K562 (cell line): ENCODE data around the gene ADGRB2. TPM values are rescaled to one million over a fixed set of nuclear protein-coding genes. Genes with fewer than 3 reads are reported as not detected.

ENCODE experiments used
- CEBPB ChIP-seq: fragments of 450-650 bp; IDR thresholded peaks from 2 replicates; pipeline ENCODE4 v1.6.1; 2016; ENCODE audit warnings: missing genetic modification characterization, missing compliant biosample characterization
- CHD4 ChIP-seq: fragments of 200-600 bp; sonication (generic); IDR thresholded peaks from 3 replicates; pipeline ENCODE4 v1.6.1; 2012; ENCODE audit warnings: low read depth, mild to moderate bottlenecking, mixed read lengths, low read length, inconsistent platforms; ENCODE audit not compliant: insufficient read depth, insufficient replicate concordance, poor library complexity, severe bottlenecking
- CTBP1 ChIP-seq: fragments of 450-650 bp; IDR thresholded peaks from 2 replicates; pipeline ENCODE4 v1.6.1; 2016; ENCODE audit warnings: borderline replicate concordance
- ESRRB ChIP-seq: fragments of 250-450 bp; sonication (Bioruptor Pico); IDR thresholded peaks from 2 replicates; pipeline ENCODE4 v1.5.0; 2020; ENCODE audit warnings: mild to moderate bottlenecking, moderate library complexity, borderline replicate concordance
- FUS ChIP-seq: fragments of 200-400 bp; formaldehyde crosslinking; optimal IDR thresholded peaks from 2 replicates; pipeline ENCODE3; 2017; ENCODE audit warnings: low read depth, low read length
- NR2C2 ChIP-seq, 2 experiments: fragments of 200-800 bp in 1 of 2; sonication (Bioruptor generic) in 1 of 2; sonication (generic) in 1 of 2; formaldehyde crosslinking in 1 of 2; IDR thresholded peaks; 2 replicates each; pipeline versions ENCODE4 v1.6.1 to v1.8.0; 2016 to 2022; ENCODE audit warnings: mild to moderate bottlenecking in 1 of 2, missing compliant biosample characterization in 1 of 2, missing genetic modification characterization in 1 of 2, missing genetic modification reagents in 1 of 2
- POLR2AphosphoS5 ChIP-seq: IDR thresholded peaks from 2 replicates; pipeline ENCODE4 v1.6.1; 2011; ENCODE audit warnings: mild to moderate bottlenecking, low read depth, low read length, moderate library complexity; ENCODE audit not compliant: control insufficient read depth, insufficient read depth
- PTBP1 ChIP-seq: fragments of 200-400 bp; formaldehyde crosslinking; IDR thresholded peaks from 2 replicates; pipeline ENCODE4 v1.6.1; 2017; ENCODE audit warnings: low read depth, low read length
- RAD21 ChIP-seq, 2 experiments: fragments of 250-450 bp in 1 of 2; fragments of 450-650 bp in 1 of 2; sonication (Bioruptor Pico) in 1 of 2; formaldehyde crosslinking in 1 of 2; IDR thresholded peaks in 1 of 2; conservative IDR thresholded peaks in 1 of 2; 2 replicates each; pipeline versions ENCODE4 v1.4.0 to v1.8.0; 2020 to 2022; ENCODE audit warnings: mild to moderate bottlenecking in 2 of 2, moderate library complexity in 1 of 2
- RCOR1 ChIP-seq, 2 experiments: IDR thresholded peaks; 2 replicates each; pipeline ENCODE4 v1.6.1; 2012; ENCODE audit warnings: low read depth in 2 of 2, low read length in 2 of 2, borderline replicate concordance in 1 of 2, improper control_type of control experiment in 1 of 2
- TCF3 ChIP-seq: sonication (generic); formaldehyde crosslinking; IDR thresholded peaks from 2 replicates; pipeline ENCODE4 v1.4.0; 2020; ENCODE audit warnings: mild to moderate bottlenecking, missing genetic modification reagents
- ZKSCAN8 ChIP-seq: fragments of 200-800 bp; sonication (Bioruptor generic); IDR thresholded peaks from 2 replicates; pipeline ENCODE4 v1.6.1; 2016; ENCODE audit warnings: missing genetic modification characterization, missing compliant biosample characterization
- ZNF134 ChIP-seq: fragments of 250-450 bp; sonication (Bioruptor Pico); conservative IDR thresholded peaks from 2 replicates; pipeline ENCODE4 v1.4.0; 2020
- ZNF644 ChIP-seq: fragments of 200-800 bp; sonication (Bioruptor generic); IDR thresholded peaks from 2 replicates; pipeline ENCODE4 v1.6.1; 2016; ENCODE audit warnings: low read depth, missing genetic modification characterization, missing compliant biosample characterization
- polyA plus RNA-seq, 8 experiments: library from polyadenylated mRNA; depleted of rRNA in 4 of 8; stranded (reverse) in 5 of 8; unstranded in 3 of 8; fragments of >200 nt; fragmentation: Nextera tagmentation in 2 of 8; fragmentation: Illumina TruSeq in 1 of 8; extraction: Ambion mirVana in 2 of 8; extraction: Trizol in 1 of 8; gene quantifications; 2 replicates each; pipeline versions ENCODE4 v1.2.1 to v1.2.3, GENCODE V29; 2011 to 2014; ENCODE audit warnings: inconsistent platforms in 1 of 8, missing spikeins in 1 of 8
- total RNA-seq, 7 experiments: library from RNA; depleted of rRNA in 6 of 7; stranded (reverse); fragments of >200 nt in 6 of 7; fragmentation: Illumina TruSeq in 2 of 7; extraction: Trizol in 2 of 7; gene quantifications; 2 replicates each; pipeline versions ENCODE4 v1.2.1 to v1.2.3, GENCODE V29; 2011 to 2021; ENCODE audit warnings: low replicate concordance in 1 of 7
- TF ChIP-seq, protein P1 (sequence below): sonication (generic); formaldehyde crosslinking; IDR thresholded peaks from 2 replicates; pipeline ENCODE4 v1.8.0; 2023; ENCODE audit warnings: mild to moderate bottlenecking, missing genetic modification reagents
- TF ChIP-seq, protein P2 (sequence below), 2 experiments: fragments of 450-650 bp in 1 of 2; sonication (generic) in 1 of 2; formaldehyde crosslinking in 1 of 2; IDR thresholded peaks in 1 of 2; conservative IDR thresholded peaks in 1 of 2; 2 replicates each; pipeline versions ENCODE4 v1.6.1 to v1.8.1; 2016 to 2023; ENCODE audit warnings: mild to moderate bottlenecking in 2 of 2, moderate library complexity in 2 of 2, inconsistent platforms in 1 of 2, missing genetic modification reagents in 1 of 2
- TF ChIP-seq, protein P3 (sequence below): fragments of 200-800 bp; sonication (Bioruptor generic); IDR thresholded peaks from 2 replicates; pipeline ENCODE4 v1.6.1; 2017; ENCODE audit warnings: missing genetic modification characterization, missing compliant biosample characterization

ADGRB2 gene
- total and polyA plus RNA-seq, 9 of the 15 experiments (the other 6 are each of a cell fraction or from before 2014, with no cell fraction given), result 0.04 to 0.23 (median 0.20) TPM; not detected in 2

DNA sequence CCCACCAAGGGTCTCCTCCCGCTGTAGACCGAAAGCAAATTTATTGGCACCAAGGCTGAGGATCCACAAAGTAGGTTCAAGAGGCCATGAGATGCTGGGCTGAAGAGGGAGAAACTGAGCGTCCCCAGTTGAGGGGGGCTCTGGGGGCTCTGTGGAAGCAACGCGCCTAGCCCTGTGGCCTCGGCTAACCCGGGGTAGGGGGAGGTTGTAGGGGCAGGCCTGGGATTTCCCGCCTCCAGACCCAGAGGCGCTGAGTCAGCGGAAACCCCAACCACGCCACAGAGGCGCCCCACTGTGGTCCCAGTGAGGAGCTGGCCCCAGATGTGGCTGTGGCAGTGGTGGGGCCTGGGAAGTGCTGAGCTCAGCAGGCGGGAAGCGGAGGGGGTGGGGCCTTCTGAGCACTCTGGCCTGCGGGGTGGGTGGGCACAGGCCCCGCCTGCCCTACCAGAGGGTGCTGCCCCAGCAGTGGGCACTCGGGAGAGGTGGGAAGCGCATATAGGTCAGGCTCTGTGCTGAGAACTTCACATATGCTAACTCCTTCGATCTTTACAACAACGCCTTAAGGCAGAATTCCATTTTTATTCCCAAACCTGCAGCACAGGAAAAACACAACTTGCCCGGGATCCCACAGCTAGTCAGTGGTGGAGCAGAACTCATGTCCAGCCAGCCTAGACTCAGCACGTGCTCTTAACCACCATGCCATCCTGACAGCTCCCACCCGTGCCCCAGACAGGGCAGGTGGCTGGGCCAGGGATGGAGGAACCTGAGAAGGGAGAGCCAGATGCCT lies 58.9 kb downstream of the ADGRB2 start (continued):
- TF ChIP-seq, protein P1, sequence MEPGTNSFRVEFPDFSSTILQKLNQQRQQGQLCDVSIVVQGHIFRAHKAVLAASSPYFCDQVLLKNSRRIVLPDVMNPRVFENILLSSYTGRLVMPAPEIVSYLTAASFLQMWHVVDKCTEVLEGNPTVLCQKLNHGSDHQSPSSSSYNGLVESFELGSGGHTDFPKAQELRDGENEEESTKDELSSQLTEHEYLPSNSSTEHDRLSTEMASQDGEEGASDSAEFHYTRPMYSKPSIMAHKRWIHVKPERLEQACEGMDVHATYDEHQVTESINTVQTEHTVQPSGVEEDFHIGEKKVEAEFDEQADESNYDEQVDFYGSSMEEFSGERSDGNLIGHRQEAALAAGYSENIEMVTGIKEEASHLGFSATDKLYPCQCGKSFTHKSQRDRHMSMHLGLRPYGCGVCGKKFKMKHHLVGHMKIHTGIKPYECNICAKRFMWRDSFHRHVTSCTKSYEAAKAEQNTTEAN (CRISPR knock-in tag), result no peak
- TF ChIP-seq CHD4 (no peak), TCF3 (CRISPR knock-in tag) (no peak), ZNF644 (tag) (no peak), FUS (no peak), CEBPB (tag) (no peak), ZKSCAN8 (CRISPR knock-in tag) (no peak), POLR2AphosphoS5 (no peak), ESRRB (CRISPR knock-in tag) (no peak), PTBP1 (no peak), CTBP1 (peak; percentile 61), RCOR1 (IDR thresholded peaks at IDR 0.05; ENCODE audit: borderline replicate concordance in 1 of 2, low read depth in 2 of 2, low read length in 2 of 2) (peak in 1 of 2 experiments; percentile 64; a peak in 2 of 4 replicates), RAD21 (CRISPR knock-in tag; conservative IDR thresholded peaks at IDR 0.05 in 1 of 2, IDR thresholded peaks at IDR 0.05 in 1 of 2) (peak; percentile 45 to 89), ZNF134 (CRISPR knock-in tag) (no peak), NR2C2 (CRISPR knock-in tag; IDR thresholded peaks at IDR 0.05) (no peak), NR2C2 (tag; IDR thresholded peaks at IDR 0.05) (no peak)
- TF ChIP-seq, protein P2, sequence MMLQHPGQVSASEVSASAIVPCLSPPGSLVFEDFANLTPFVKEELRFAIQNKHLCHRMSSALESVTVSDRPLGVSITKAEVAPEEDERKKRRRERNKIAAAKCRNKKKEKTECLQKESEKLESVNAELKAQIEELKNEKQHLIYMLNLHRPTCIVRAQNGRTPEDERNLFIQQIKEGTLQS (IDR thresholded peaks at IDR 0.05), result peak; percentile 57
- TF ChIP-seq, protein P2 (CRISPR knock-in tag; conservative IDR thresholded peaks at IDR 0.05), result no peak
- TF ChIP-seq, protein P3, sequence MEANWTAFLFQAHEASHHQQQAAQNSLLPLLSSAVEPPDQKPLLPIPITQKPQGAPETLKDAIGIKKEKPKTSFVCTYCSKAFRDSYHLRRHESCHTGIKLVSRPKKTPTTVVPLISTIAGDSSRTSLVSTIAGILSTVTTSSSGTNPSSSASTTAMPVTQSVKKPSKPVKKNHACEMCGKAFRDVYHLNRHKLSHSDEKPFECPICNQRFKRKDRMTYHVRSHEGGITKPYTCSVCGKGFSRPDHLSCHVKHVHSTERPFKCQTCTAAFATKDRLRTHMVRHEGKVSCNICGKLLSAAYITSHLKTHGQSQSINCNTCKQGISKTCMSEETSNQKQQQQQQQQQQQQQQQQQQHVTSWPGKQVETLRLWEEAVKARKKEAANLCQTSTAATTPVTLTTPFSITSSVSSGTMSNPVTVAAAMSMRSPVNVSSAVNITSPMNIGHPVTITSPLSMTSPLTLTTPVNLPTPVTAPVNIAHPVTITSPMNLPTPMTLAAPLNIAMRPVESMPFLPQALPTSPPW (CRISPR knock-in tag), result 0 out of 2 replicates have a peak, but pooled peaks have one; percentile 47
